T47D (cell line): ENCODE results near the gene VCY.
"Not testable (repeated sequence)": the region's sequence is repeated elsewhere in the genome, so short reads cannot be mapped to it uniquely, and the experiment has no call there.

ENCODE experiments used
- DNase-seq, 2 experiments: peaks; one replicate each; pipeline versions ENCODE4 v3.0.0 to v3.0.0-alpha.2; 2011 to 2012; ENCODE audit warnings: low read depth in 1 of 2, low spot score in 1 of 2
- in situ Hi-C: cut with HindIII; loops from 2 replicates; pipeline ENCODE4 v1.10.0; 2016; ENCODE audit warnings: low sequenced_read_pairs, low pct_unique_long_range_greater_than_20kb

VCY gene

GRCh38 chrY:13986373-13986772 is at the start of gene VCY:
VCY (minus strand) TSS chrY:13986473; CDS start chrY:13986440, 33 bp downstream.
- in situ Hi-C loops: not testable (repeated sequence)

GRCh38 chrY:14030395-14030794 is 44.1 kb upstream of the VCY start:
- in situ Hi-C loops, DNase-seq: not testable (repeated sequence)

More at GRCh38 chrY:13986373-13986772, at the start of gene VCY:
- not testable (repeated sequence) for DNase-seq

- DNase-seq, in situ Hi-C loops: not testable (repeated sequence)
These were observed 25.6 kb upstream of the VCY start for GRCh38 chrY:14011916-14012315.

GRCh38 chrY:13942406-13942805 is 43.9 kb downstream of the VCY start:
- in situ Hi-C loops, DNase-seq: not testable (repeated sequence)
